ENCODE data around the gene SCAF4.
"Not testable (repeated sequence)": the region's sequence is repeated elsewhere in the genome, so short reads cannot be mapped to it uniquely, and the experiment has no call there.

The SCAF4 gene

GRCh38 chr21:31750843-31751242 lies 18.9 kb upstream of the SCAF4 start:
- no peaks in the 10 kb centered on the region for H3K4me1 ChIP-seq (ENCODE audit: control insufficient read depth in 1 of 2, insufficient read depth in 1 of 2, low read depth in 1 of 2, low read length in 1 of 2)
- no peaks in the 10 kb centered on the region for H3K36me3 ChIP-seq

DNA sequence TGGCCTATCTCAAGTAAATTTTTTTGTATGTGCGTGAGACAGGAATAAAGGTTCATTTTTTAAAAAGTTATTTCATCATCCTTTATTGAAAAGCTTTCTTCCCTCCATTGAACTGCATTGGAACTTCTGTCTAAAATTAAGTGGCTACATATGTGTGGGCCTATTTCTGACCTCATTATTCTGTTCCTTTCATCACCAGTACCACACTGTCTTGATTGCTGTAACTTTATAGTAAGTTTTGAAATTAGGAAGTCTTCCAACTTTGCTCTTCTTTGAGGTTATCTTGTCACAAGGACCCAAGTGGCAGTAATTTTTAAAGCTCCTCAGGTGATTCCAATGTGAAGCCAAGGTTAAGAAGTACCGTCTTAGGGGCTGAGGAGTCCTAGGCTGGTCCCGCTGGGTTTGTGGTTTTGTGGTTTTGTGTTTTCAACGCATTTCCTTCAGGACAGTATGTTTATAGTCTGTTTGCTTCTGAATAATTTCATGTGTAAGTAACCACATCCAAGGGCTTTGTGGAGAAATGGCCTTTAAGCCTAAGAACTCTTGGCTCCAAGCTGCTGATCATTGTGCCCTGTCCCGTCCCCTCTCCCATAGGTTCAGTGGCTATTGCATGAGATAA lies 12.4 kb upstream of the SCAF4 start:
- TF ChIP-seq CTCF (IDR thresholded peaks at IDR 0.05) = no peak
- H3K27me3 ChIP-seq = no peaks in the 10 kb centered on the region

More at GRCh38 chr21:31750843-31751242, 18.9 kb upstream of the SCAF4 start:
- no peak overlapping the region for H3K27ac ChIP-seq
- H3K27me3 ChIP-seq = no peaks in the 10 kb centered on the region
- TF ChIP-seq CTCF (IDR thresholded peaks at IDR 0.05) = no peak
- no peak overlapping the region for H3K4me3 ChIP-seq (ENCODE audit: low read depth in 1 of 2, low read length in 1 of 2)
- H3K9me3 ChIP-seq = no peaks in the 10 kb centered on the region

DNA sequence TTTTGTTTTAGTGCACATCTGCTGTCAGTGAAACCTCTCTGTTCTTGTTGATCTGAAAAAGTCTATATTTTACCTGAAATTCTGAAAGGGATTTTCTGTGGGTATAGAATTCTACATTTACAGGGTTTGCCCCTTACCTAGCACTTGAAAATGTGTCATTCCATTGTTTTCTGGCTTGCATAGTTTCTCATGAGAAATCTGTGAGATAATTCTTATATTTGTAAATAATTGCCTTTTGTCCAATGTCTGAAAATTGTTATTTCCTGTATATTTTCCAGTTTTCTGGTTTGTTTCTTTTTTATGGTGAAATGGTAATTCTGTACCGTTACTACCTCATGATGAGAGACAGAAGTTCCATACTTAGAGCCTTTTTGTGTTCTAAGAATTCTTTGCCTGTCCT lies 11.8 kb upstream of the SCAF4 start:
- H3K27ac ChIP-seq = no peak overlapping the region
- H3K4me1 ChIP-seq (ENCODE audit: control insufficient read depth in 1 of 2, insufficient read depth in 1 of 2, low read depth in 1 of 2, low read length in 1 of 2) = peaks cover 6 to 9% of the 10 kb centered on the region in 2 experiments
- H3K36me3 ChIP-seq = no peaks in the 10 kb centered on the region
- H3K4me3 ChIP-seq (ENCODE audit: low read depth in 1 of 2, low read length in 1 of 2) = no peak overlapping the region
- no peak for TF ChIP-seq CTCF (IDR thresholded peaks at IDR 0.05)
- no peaks in the 10 kb centered on the region for H3K27me3 ChIP-seq
- H3K9me3 ChIP-seq = no peaks in the 10 kb centered on the region

More for the DNA sequence above, 12.4 kb upstream of the SCAF4 start:
- H3K36me3 ChIP-seq = no peaks in the 10 kb centered on the region
- no peak overlapping the region for H3K4me3 ChIP-seq (ENCODE audit: low read depth in 1 of 2, low read length in 1 of 2)
- peaks cover 6 to 9% of the 10 kb centered on the region in 2 experiments for H3K4me1 ChIP-seq (ENCODE audit: control insufficient read depth in 1 of 2, insufficient read depth in 1 of 2, low read depth in 1 of 2, low read length in 1 of 2)
- no peaks in the 10 kb centered on the region for H3K9me3 ChIP-seq
- H3K27ac ChIP-seq = no peak overlapping the region

GRCh38 chr21:31741116-31741515 lies 9.2 kb upstream of the SCAF4 start:
- Histone ChIP-seq H3K27me3 (no peaks in the 10 kb centered on the region), H3K36me3 (no peaks in the 10 kb centered on the region), H3K4me1 (ENCODE audit: control insufficient read depth in 1 of 2, insufficient read depth in 1 of 2, low read depth in 1 of 2, low read length in 1 of 2) (peaks cover 6 to 9% of the 10 kb centered on the region in 2 experiments), H3K4me3 (ENCODE audit: low read depth in 1 of 2, low read length in 1 of 2) (no peak overlapping the region), H3K9me3 (no peaks in the 10 kb centered on the region), H3K27ac (no peak overlapping the region)
- TF ChIP-seq CTCF (IDR thresholded peaks at IDR 0.05) = no peak

GRCh38 chr21:31737586-31738397 lies 5.9 kb upstream of the SCAF4 start:
- H3K36me3 ChIP-seq; H3K27ac ChIP-seq; H3K4me1 ChIP-seq (ENCODE audit: control insufficient read depth in 1 of 2, insufficient read depth in 1 of 2, low read depth in 1 of 2, low read length in 1 of 2): not testable (repeated sequence)

GRCh38 chr21:31735511-31735992 lies 3.6 kb upstream of the SCAF4 start:
- Histone ChIP-seq H3K4me1 (ENCODE audit: control insufficient read depth in 1 of 2, insufficient read depth in 1 of 2, low read depth in 1 of 2, low read length in 1 of 2) (peaks cover 16 to 19% of the 10 kb centered on the region in 2 experiments), H3K36me3 (no peaks in the 10 kb centered on the region), H3K4me3 (ENCODE audit: low read depth in 1 of 2, low read length in 1 of 2) (no peak overlapping the region), H3K9me3 (no peaks in the 10 kb centered on the region), H3K27ac (no peak overlapping the region), H3K27me3 (no peaks in the 10 kb centered on the region)
- no peak for TF ChIP-seq CTCF (IDR thresholded peaks at IDR 0.05)

More at GRCh38 chr21:31737586-31738397, 5.9 kb upstream of the SCAF4 start:
- H3K9me3 ChIP-seq; H3K4me3 ChIP-seq (ENCODE audit: low read depth in 1 of 2, low read length in 1 of 2); H3K27me3 ChIP-seq: not testable (repeated sequence)

All from neutrophil (primary cell).